DMS53 treated with DMSO at 0.1 percent for 48 hours (cell line): Measurements from ENCODE around the gene L3MBTL1.
"Not testable (repeated sequence)": the region's sequence is repeated elsewhere in the genome, so short reads cannot be mapped to it uniquely, and the experiment has no call there.

Experiments used
- DNase-seq: peaks from one replicate; lab custom pipeline; 2025; ENCODE audit not compliant: unreplicated experiment; lab: John Stamatoyannopoulos, UW

The L3MBTL1 gene

DNA sequence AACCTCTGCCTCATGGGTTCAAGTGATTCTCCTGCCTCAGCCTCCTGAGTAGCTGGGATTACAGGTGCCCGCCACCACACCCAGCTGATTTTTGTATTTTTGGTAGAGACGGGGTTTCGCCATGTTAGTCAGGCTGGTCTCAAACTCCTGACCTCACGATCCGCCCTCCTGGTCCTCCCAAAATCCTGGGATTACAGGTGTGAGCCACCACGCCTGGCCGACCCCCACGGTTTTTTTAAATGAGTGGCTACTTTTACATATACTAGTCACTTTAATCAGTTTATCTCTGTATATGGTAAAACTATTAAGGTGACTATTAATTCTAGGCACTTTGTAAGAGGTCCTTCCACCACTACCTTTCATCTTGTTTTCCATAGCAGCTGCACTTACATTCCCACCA lies 5.5 kb upstream of the L3MBTL1 start:
- DNase-seq, result not testable (repeated sequence)

DNA sequence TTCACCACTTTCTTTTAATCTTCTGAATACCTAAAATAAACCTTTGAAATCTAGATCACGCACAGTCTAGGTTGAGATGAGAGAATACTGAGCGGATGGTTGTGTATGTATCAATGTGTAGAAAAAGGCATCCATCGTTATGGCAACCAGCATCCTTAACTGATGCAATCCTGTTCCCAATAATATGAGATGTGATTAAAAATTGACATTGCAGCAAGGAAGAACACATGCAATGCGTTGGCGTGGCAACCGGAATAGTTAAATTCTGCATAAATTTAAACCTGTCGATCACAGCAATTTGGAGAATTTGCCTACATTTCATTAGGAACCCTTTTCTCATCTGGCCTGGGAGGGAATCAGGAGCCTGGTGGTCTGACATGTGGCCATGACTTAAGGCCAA lies 1.3 kb upstream of the L3MBTL1 start:
- no peak for DNase-seq

DNA sequence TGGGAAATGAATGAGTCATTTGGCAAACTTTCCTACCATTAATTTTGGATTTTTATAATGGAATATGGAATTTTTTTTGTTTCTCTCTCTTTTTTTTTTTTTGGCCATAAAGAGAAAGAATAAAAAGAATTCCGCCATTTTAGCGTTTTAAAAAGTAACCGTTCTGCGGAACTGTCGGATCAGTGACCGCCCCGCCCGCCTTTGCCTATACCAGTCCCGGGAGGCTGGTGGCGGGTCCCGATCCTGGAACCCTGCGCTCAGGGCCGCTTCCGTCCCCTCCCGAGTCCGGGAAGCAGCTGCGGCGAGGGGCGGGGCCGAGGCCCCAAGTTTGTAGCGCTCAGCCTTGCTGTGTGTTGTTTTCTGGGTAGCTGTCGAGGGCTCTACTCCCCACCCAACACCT lies 609 bp downstream of the L3MBTL1 start:
- DNase-seq, result no peak

DNA sequence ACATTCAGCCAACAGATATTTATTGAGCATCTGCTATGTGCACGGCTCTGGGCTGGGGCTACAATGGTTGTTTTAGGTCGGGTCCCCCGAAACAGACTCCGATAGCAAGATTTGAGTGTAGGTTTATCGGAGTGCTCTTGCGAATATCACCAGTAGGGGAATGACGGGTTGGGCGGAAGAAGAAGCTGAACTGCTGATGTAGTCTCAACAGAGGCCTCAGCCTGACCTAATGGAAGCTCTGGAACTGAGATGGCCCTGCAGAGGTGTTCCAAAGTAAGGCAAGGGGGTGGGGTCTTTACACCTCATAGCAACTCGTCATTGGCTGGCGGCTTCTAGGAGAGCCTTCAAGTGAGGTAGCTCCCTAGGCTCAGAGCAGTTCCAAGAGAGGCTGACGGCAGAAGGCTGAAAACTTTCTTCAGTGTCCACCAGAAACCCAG lies 1.1 kb downstream of the L3MBTL1 start:
- no peak for DNase-seq

DNA sequence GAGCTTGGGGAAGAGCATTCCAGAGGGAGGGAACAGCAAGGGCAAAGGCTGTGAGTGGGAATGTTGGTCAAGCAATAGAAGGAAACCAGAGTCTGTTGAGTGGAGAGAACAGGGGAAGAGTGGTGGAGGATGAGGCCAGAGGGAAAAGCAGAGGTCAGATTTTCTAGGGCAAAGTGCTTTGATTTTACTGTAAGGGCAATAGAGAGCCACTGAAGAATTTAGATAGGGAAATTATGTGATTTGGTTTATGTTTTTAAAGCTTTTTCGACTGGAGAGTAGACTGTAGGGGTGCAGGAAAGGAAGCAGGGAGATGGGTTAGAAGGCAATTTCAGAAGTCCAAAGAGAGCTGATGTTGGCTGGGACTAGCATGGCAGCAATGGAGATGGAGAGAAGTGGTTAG lies 4.4 kb downstream of the L3MBTL1 start:
- DNase-seq, result no peak

DNA sequence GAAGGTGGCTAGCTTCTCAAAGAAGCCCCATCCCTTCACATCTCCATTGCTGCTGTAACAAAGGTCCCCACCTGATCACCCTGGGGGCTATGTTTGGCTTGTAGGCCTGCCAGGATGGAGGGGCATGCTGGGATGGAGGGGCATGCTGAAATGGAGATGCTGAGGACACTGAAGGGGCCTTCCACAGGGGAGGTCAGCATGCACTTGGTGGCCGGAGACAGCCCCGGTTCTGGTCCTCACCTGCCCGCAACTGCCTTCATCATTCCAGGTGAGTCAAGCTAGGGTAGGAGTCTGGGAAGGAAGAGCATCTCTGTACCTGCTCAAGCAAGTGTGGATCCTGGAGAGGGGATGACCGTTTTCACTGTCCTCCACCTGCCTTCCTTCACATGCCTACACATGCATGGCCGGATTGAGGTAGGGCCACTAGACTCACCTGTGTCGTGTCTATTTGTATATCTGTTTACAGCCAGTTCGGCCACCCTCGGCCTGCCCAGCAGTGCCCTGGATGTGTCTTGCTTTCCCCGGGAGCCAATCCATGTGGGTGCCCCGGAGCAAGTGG lies 6.0 kb downstream of the L3MBTL1 start:
- no peak for DNase-seq

DNA sequence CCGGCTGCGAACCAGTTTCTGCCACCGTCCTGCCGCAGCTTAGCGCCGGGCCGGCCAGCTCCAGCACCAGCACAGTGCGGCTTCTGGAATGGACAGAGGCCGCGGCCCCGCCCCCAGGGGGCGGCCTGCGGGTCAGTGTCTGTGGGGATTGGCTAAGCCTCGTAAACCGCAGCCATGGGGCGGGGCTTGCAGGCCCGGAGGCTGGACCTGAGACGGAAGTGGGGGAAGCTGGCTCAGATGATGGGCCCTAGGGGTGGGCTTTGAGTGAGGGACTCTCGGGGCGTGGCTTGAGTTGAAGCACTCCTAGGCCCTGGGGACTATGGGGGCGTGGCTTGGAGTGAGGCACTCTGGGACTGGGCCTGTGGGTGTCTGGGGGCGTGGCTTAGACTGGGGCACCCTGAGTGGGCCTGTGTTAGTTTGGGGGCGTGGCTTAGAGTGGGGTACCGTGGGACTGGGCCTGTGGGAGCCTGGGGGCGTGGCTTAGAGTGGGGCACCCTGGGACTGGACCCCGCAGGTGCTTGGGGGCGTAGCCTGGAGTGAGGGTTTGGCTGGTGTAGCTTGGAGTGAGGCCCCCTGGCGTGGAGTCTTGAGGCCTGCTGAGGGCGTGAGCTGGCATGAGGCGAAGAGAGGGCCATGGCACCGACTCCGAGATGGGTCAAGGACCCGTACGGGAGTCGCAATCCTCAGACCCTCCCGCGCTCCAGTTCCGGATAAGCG lies 6.6 kb downstream of the L3MBTL1 start:
- peak; percentile 95 for DNase-seq

DNA sequence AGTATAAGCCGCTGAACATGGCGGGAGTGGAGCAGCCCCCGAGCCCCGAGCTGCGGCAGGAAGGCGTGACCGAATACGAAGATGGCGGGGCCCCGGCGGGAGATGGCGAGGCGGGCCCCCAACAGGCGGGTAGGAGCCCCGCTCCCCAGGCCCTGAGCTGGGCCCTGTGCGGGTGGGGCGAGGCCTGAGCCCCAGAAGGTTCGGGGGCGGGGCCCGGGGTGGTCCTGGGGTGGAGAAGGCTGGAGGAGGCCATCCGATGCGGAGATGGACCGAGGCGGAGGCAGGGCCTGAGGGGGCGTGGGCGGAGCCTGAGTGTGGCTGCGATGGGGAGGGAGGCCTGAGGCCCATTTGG lies 7.1 kb downstream of the L3MBTL1 start:
- DNase-seq, result no peak

DNA sequence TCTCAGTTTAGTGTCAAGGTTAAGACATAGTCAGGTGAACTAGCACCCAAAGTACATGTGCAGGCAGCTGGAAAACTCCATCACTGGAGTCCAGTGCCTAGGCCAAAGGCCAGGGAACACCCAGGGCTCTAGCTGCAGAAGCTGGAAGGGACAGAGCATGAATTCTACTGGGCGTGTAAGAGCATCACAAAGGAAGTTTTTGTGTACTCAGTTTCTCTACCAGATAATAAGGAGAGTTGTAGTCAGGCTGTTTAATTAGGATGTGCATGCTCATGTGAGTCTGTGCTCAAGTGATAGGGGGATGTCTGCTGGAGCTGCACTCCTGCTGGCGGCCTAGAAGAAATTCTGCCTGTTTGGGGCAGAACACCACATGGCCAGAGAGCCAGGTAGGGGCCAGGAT lies 8.1 kb downstream of the L3MBTL1 start:
- no peak for DNase-seq

DNA sequence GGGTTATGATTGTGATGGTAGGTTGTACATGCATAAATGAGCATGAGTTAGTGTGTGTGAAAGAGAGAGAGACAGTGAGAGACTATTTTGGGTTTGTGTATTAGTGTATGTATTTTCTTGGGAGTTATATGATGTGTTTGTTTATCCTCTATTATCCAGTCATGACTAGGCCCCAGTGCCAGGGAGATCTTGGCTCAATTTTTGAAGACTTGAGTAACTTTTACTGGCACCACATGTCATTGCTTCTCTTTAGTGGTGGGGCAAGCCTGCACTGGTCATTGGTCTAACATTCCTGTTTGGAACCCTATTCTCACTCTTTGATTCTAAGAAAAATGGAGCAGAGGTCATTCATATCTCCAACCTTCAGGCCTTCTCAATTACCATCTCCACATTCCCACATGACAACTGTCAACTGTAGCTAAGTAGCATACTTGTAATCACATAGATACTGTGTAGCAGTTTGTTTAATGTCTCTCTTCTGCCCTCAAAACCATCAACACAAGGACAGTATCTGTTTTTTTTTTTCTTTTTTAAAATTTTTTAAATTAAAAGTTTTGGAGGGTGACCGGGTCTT lies 8.8 kb downstream of the L3MBTL1 start:
- DNase-seq, result no peak

DNA sequence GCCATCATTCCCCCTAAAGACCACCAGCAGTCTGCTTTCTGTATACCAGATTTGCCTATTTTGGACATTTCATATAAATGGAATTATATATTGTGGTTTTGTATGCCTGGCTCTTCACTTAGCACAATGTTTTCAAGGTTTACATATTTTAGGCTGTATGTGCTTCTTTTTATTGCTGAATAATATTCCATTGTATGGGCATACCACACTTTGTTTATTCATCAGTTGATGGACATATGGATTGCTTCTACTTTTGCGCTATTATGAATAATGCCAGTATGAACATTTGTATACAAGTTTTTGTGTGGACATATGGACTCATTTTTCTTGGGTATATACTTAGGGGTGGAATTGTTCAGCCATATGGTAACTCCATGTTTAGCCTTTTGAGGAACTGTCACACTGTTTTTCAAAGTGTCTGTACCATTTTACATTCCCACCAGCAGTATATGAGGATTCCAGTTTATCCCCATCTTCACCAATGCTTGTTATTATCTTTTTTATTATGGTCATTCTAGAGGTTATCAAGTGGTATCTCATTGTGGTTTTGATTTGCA lies 12.7 kb downstream of the L3MBTL1 start:
- DNase-seq, result no peak

DNA sequence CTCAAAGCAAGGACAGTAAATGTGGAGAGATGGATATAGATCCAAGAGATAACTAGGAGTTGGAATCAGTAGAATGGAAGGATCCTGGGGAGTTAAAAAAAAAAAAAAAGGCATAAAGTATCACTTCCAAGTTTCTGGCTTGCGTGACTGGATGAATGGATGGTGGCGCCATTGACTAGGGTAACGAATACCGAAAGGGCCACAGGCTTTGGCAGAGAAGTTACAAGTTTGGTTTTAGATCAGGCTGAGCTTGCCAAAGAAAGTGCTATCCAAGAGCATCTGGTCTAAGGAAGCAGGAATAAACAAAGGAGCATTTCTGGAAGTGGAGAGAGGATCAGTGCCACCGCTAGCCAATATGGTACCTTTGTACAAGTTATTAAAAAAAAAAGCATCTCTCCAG lies 17.5 kb downstream of the L3MBTL1 start:
- no peak for DNase-seq

DNA sequence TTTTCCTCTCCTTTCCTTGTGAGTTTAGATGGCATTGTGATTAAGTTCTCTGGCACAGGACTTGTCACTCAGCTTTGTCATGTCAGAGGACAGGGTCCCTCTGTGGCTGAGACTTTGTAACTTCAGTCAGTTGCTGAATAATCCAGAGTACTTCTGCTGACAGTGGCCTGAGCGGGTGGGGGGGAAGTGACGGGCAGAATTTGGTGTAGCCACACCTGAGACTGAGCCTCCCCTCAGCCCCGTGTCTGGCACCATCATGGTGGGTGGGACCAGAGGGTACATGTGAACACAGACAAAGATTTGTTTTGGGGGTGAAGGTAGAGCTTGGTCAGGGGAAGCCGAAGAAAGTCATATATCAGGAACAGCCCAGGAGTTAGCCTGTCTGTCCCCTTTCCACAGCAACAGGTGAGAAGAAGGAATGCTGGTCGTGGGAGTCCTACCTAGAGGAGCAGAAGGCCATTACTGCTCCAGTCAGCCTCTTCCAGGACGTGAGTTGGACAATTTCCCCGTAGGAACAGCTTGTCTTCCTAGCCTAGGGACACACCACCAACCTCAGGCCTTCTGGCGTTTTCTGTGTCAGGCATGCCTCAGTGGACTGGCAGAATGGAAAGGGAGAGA lies 20.9 kb downstream of the L3MBTL1 start:
- DNase-seq, result no peak

DNA sequence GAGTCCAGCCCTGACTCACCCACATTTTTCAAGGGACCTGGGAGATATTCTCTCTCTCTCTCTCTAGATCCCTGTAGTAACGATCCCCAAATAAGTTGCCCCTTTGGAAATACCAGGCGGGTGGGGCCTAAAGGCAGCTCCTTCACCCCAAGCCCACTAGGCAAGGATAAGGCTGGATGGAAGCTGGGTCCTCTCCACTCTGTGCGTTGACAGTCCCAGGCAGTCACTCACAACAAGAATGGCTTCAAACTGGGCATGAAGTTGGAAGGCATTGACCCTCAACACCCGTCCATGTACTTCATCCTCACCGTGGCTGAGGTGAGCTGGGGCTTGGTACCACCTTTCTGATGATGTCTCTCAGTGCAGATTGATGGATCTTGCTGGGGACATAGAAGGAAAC lies 21.6 kb downstream of the L3MBTL1 start:
- DNase-seq, result no peak

DNA sequence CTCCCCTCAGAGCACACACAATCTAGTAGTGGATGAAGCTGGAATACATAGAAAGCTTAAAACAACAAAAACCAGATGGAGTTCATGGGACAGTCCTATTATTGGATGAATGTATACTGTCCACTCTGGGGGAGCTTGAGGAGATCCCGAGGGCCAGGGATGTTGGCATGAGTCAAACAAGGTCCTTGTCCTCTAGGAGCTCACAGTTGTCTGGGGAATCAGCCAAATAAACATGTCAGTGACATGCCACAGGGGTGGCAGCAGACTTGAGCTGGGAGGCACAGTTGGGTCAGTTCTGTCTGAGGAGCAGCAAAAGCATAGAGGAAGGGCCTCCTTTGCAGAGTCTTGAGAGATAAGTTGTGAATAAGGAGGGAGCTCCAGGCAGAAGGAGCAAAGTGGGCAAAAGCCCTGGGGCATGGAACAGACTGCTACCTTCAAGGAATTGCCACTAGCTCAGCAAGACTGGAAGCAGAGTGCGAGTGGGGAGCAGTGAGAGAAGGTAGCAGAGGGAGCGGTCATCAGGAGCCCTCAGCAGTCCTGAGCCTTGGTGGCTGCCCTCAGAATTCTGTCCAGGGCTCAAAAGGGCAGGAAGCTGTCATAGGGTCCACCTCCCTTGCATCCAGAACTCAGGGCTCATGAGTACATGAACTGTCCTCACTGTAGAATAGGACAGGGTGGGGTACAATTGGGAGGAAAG lies 22.1 kb downstream of the L3MBTL1 start:
- DNase-seq, result no peak

DNA sequence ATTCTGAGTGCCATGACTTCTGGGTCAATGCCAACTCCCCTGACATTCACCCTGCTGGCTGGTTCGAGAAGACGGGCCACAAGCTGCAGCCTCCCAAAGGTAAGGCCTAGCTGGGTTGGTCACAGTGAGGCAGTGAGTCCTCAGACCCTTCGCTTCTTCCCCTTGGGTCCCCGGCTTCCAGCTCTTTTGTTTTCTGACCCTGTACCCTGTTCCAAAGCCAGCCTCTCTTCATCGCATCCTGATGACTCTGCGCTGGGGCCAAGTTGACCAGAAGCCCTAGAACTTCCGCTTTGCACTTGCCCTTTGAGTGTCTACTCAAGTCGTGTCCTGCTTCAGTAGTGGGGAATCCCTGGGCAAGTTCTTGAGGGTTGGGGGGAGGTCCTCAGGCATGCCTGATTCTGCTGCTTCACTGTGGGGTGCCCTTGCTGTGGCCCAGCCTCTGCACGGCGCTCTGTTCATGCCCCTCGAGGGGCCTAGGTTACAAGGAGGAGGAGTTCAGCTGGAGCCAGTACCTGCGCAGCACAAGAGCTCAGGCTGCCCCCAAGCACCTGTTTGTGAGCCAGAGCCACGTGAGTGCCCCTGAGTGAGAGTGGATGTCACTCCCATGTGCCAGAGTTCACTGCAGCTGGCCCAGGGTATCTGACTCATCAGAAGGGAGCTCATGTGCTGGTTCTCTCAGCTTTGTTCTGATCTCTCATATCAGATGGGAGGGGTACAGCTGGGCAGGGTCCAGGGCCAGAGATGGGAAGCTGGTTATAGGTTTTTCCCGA lies 23.0 kb downstream of the L3MBTL1 start:
- no peak for DNase-seq

DNA sequence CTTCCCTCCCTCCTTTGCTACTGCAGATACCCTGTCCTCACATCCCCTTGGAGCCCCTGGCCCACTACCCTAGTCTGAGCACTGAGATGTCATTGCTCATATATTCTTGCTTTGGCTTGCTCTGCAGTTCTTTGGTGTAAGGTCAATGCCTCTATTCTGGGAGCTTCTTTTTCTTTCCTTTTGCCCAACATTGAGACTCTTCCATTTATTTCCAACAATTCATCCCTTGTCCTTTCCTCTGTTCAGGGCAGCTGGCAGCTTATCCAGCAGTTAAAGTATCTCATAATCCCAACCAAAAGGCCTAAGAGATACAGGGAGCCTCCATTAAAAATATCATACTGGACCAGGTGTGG lies 23.6 kb downstream of the L3MBTL1 start:
- DNase-seq, result no peak

DNA sequence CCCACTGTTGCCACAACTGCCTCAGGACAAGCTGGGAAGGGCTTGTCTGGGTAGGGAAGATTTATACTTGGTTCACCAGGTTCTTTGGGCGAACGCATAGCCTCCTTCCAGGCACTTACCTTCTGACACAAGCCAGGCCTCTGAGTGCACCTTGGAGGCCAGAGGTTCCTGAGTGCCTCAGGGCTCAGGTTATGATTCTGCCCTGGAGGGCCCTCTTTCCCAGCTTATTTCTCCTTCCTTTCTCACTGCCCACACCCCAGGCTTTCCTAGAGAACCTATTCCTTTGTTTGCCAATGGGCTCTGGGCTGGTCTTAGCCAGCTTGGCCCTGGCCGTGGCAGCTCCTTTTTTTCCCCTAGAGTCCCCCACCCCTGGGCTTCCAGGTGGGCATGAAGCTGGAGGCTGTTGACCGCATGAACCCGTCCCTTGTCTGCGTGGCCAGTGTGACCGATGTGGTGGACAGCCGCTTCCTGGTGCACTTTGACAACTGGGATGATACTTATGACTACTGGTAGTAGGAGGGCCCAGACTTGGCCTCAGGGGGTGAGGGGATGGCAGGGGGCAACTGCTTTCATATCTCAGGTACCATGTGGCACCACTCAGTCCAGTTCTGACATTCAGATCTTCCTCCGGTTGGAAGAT lies 25.0 kb downstream of the L3MBTL1 start:
- DNase-seq, result no peak

DNA sequence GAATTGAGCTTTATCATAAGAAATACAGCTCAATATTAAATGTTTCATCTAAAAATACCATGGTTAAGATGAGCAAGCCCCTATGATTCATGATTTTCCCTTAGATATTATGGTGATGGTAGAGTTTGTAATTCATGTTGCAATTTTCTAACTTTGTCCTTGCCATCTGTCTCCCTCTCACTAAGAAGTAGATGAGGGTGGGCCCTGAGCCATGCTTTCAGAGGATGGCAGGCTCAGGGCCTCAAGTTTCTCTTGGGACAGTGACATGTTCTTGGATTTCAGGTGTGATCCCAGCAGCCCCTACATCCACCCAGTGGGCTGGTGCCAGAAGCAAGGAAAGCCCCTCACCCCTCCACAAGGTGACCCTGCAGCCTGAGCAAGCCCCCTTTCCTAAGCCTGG lies 25.6 kb downstream of the L3MBTL1 start:
- DNase-seq, result no peak

DNA sequence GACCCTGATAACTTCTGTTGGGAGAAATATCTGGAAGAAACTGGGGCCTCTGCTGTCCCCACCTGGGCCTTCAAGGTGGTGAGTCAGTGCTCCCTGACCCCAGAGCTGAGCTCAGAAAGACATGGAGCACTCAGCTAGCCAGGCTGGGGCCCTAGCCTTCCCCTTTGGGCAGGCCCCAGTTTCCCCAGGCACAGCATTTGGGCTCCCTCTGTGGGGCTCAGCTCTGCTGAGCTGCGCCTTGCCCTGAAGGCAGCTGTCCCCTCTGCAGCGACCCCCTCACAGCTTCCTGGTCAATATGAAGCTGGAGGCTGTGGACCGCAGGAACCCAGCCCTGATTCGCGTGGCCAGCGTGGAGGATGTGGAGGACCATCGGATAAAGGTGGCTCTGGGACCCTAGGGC lies 26.5 kb downstream of the L3MBTL1 start:
- DNase-seq, result no peak
